Placental pericyte (primary cell): ENCODE data around the gene CT45A2. TPM values are rescaled to one million over a fixed set of nuclear protein-coding genes. Genes with fewer than 3 reads are reported as not detected.

Experiments
- total RNA-seq: library from RNA; depleted of rRNA; stranded (reverse); fragments of >200 nt; gene quantifications from 2 replicates; pipeline ENCODE4 v1.2.3, GENCODE V29; 2012

Gene CT45A2, protein sequence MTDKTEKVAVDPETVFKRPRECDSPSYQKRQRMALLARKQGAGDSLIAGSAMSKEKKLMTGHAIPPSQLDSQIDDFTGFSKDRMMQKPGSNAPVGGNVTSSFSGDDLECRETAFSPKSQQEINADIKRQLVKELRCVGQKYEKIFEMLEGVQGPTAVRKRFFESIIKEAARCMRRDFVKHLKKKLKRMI
- not detected in 2 replicates for total RNA-seq

DNA sequence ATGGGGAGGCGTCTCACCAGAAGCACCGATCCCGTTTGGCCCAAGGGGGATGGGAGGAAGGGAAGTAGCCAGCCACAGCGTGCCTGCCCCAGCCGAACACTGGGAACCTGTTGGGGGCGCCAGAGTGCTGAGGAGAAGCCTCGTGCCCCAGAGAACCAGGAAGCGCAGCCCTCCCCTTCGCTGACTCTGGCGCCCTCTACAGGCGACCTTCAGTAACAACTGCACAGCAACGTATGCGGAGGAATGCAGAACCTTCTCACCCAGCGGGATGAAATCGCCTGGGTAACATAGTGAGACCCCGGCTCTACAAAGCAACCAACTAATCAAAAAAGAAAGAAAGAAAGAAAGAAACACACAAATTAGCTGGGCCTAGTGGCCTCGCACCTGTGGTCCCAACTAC is at the start of gene CT45A2:
Gene CT45A2, minus strand, starts transcription at position 101 of the 400 bp plus-strand sequence. CDS start 3,747 bp downstream, outside the sequence.

DNA sequence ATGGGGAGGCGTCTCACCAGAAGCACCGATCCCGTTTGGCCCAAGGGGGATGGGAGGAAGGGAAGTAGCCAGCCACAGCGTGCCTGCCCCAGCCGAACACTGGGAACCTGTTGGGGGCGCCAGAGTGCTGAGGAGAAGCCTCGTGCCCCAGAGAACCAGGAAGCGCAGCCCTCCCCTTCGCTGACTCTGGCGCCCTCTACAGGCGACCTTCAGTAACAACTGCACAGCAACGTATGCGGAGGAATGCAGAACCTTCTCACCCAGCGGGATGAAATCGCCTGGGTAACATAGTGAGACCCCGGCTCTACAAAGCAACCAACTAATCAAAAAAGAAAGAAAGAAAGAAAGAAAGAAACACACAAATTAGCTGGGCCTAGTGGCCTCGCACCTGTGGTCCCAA is 34.6 kb upstream of the CT45A2 start, which contains the start of gene CT45A8:
Gene CT45A8, minus strand, starts transcription at position 101 of the 400 bp plus-strand sequence. CDS start 3,755 bp downstream, outside the sequence.

DNA sequence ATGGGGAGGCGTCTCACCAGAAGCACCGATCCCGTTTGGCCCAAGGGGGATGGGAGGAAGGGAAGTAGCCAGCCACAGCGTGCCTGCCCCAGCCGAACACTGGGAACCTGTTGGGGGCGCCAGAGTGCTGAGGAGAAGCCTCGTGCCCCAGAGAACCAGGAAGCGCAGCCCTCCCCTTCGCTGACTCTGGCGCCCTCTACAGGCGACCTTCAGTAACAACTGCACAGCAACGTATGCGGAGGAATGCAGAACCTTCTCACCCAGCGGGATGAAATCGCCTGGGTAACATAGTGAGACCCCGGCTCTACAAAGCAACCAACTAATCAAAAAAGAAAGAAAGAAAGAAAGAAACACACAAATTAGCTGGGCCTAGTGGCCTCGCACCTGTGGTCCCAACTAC is 17.4 kb upstream of the CT45A2 start, which contains the start of gene CT45A7:
Gene CT45A7, minus strand, starts transcription at position 101 of the 400 bp plus-strand sequence. CDS start 3,747 bp downstream, outside the sequence.

DNA sequence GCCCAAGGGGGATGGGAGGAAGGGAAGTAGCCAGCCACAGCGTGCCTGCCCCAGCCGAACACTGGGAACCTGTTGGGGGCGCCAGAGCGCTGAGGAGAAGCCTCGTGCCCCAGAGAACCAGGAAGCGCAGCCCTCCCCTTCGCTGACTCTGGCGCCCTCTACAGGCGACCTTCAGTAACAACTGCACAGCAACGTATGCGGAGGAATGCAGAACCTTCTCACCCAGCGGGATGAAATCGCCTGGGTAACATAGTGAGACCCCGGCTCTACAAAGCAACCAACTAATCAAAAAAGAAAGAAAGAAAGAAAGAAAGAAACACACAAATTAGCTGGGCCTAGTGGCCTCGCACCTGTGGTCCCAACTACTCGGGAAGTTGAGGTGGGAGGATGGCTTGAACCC is 17.1 kb downstream of the CT45A2 start, which contains the start of gene CT45A6:
Gene CT45A6, minus strand, starts transcription at position 101 of the 400 bp plus-strand sequence. CDS start 3,794 bp downstream, outside the sequence.

DNA sequence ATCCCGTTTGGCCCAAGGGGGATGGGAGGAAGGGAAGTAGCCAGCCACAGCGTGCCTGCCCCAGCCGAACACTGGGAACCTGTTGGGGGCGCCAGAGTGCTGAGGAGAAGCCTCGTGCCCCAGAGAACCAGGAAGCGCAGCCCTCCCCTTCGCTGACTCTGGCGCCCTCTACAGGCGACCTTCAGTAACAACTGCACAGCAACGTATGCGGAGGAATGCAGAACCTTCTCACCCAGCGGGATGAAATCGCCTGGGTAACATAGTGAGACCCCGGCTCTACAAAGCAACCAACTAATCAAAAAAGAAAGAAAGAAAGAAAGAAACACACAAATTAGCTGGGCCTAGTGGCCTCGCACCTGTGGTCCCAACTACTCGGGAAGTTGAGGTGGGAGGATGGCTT is 34.4 kb downstream of the CT45A2 start, which contains the start of gene CT45A5:
Gene CT45A5, minus strand, starts transcription at position 101 of the 400 bp plus-strand sequence. CDS start 3,774 bp downstream, outside the sequence.

DNA sequence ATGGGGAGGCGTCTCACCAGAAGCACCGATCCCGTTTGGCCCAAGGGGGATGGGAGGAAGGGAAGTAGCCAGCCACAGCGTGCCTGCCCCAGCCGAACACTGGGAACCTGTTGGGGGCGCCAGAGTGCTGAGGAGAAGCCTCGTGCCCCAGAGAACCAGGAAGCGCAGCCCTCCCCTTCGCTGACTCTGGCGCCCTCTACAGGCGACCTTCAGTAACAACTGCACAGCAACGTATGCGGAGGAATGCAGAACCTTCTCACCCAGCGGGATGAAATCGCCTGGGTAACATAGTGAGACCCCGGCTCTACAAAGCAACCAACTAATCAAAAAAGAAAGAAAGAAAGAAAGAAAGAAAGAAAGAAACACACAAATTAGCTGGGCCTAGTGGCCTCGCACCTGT is 51.7 kb downstream of the CT45A2 start, which contains the start of gene CT45A3:
Gene CT45A3, minus strand, starts transcription at position 101 of the 400 bp plus-strand sequence. CDS start 3,747 bp downstream, outside the sequence.

Other genes starting within 250 kb of the CT45A2 start
- gene CT45A1, start 106.4 kb downstream of the CT45A2 start, total RNA-seq, result not detected in 2 replicates
- gene CT45A3, start 51.8 kb downstream of the CT45A2 start, total RNA-seq, result not detected in 2 replicates
- gene CT45A5, start 34.5 kb downstream of the CT45A2 start, total RNA-seq, result not detected in 2 replicates
- not detected in 2 replicates for gene CT45A6, start 17.2 kb downstream of the CT45A2 start, total RNA-seq
- gene CT45A7, start 17.3 kb upstream of the CT45A2 start, total RNA-seq, result not detected in 2 replicates
- gene CT45A8, start 34.5 kb upstream of the CT45A2 start, total RNA-seq, result not detected in 2 replicates
- gene CT45A9, start 51.8 kb upstream of the CT45A2 start, total RNA-seq, result not detected in 2 replicates
- gene CT45A10, start 73.4 kb upstream of the CT45A2 start, total RNA-seq, result not detected in 2 replicates
- not detected in 2 replicates for gene SAGE1, start 73.7 kb upstream of the CT45A2 start, total RNA-seq
- gene MMGT1, start 154.0 kb upstream of the CT45A2 start, total RNA-seq, result 19.3 and 32.4 TPM in 2 replicates
- 13.8 and 24.5 TPM in 2 replicates for gene SLC9A6, start 165.4 kb upstream of the CT45A2 start, total RNA-seq